Vagina (tissue), 2 donors: ENCODE results near the gene HMGXB4. TPM values are rescaled to one million over a fixed set of nuclear protein-coding genes. Genes with fewer than 3 reads are reported as not detected.

Source experiments
- DNase-seq, 2 donors: peaks; one replicate each; pipeline ENCODE4 v3.0.0-alpha.2; 2017; ENCODE audit errors: extremely low spot score in 2 of 2
- H3K27ac ChIP-seq: fragments of 200-600 bp; sonication (generic); one replicate; pipeline ENCODE4 v1.5.1; 2019
- H3K27me3 ChIP-seq: fragments of 200-600 bp; sonication (generic); one replicate; pipeline ENCODE4 v1.5.1; 2019
- H3K36me3 ChIP-seq, 2 donors: fragments of 200-600 bp; sonication (generic); one replicate each; pipeline ENCODE4 v1.5.1; 2017 to 2019
- H3K4me1 ChIP-seq: fragments of 200-600 bp; sonication (generic); one replicate; pipeline ENCODE4 v1.5.1; 2019
- H3K4me3 ChIP-seq, 2 donors: fragments of 200-600 bp; sonication (generic); 1 replicate in 1 of 2; 2 replicates in 1 of 2; pipeline ENCODE4 v1.5.1; 2016 to 2019
- H3K9me3 ChIP-seq: fragments of 200-600 bp; sonication (generic); one replicate; pipeline ENCODE4 v1.5.1; 2019
- CTCF ChIP-seq, 3 experiments: fragments of 450-650 bp in 2 of 3; fragments of 200-600 bp in 1 of 3; sonication (generic) in 1 of 3; IDR thresholded peaks; one replicate each; pipeline ENCODE4 v1.5.1; 2017 to 2019; ENCODE audit warnings: antibody characterized with exemption in 3 of 3, mild to moderate bottlenecking in 2 of 3, moderate library complexity in 2 of 3
- POLR2A ChIP-seq, 2 donors: fragments of 450-650 bp; IDR thresholded peaks; one replicate each; pipeline ENCODE4 v1.6.1; 2017; ENCODE audit warnings: antibody characterized with exemption in 2 of 2, mild to moderate bottlenecking in 2 of 2, moderate library complexity in 2 of 2
- POLR2AphosphoS5 ChIP-seq, 2 donors: sonication (generic); formaldehyde crosslinking; IDR thresholded peaks; one replicate each; pipeline ENCODE4 v1.9.0; 2017; ENCODE audit warnings: antibody characterized with exemption in 2 of 2, mild to moderate bottlenecking in 2 of 2, low read depth in 1 of 2; ENCODE audit not compliant: insufficient read depth in 1 of 2
- intact Hi-C: fragments of 100-400 bp; cut with DNase I; formaldehyde crosslinking; loops from one replicate; pipeline ENCODE4 v1.15.1; 2023
- microRNA-seq: library from miRNA; unstranded; fragments of <30 nt; microRNA quantifications from one replicate; pipeline ENCODE4, GENCODE V29; 2017; ENCODE audit warnings: borderline number of aligned reads, borderline replicate concordance
- small RNA-seq: library from RNA; depleted of rRNA; stranded (forward); fragments of <200 nt; gene quantifications from one replicate; pipeline ENCODE3, GENCODE V24; 2016
- total RNA-seq: library from RNA; depleted of rRNA; stranded (reverse); fragments of >200 nt; gene quantifications from one replicate; pipeline ENCODE4 v1.2.3, GENCODE V29; 2016

HMGXB4 gene
- total RNA-seq, 1 donor from 2014 or later: 12.8 TPM

DNA sequence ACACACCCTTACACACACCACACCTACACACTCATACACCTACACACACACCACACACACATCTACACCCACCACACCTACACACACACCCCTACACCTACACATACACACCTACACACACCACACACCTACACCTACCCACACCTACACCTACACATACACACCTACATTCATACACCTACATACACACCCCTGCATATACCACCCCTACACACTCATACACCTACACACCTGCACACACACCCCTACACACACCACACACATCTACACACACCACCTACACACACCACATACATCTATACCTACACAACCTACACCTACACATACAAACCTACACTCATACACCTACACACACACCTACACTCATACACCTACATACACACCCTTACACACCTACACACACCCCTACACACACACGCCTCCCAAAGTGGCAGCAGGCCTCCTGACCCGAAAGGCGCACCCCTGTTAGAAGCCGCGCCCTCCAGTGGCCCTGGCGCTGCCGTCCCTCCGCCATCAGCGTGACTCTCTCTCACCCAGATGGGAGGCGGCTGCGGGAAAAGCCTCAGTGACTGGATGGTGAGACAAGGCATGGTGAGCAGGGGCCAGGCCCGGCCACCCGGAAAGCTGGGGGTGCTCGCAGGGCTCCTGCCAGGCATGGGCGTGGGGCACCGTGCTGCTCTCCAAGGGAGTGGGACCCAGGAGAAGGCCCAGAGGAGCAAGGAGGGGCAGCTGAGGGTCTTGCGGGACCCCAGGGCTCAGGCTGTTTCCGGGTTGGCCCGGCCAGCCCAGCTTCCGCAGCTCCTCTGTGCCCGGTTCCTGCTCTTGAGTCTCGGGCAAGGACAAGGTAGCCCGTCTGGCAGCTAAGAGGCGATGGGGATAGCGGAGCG lies 86.6 kb downstream of the HMGXB4 start:
- no peak for DNase-seq
- TF ChIP-seq POLR2A (IDR thresholded peaks at IDR 0.05) (no peak), POLR2AphosphoS5 (IDR thresholded peaks at IDR 0.05; ENCODE audit: insufficient read depth in 1 of 2, low read depth in 1 of 2) (no peak), CTCF (IDR thresholded peaks at IDR 0.05) (no peak)
- intact Hi-C loops: no loop called here
- peaks cover 2% of the 10 kb centered on the region for H3K4me1 ChIP-seq
- H3K27ac ChIP-seq: no peak overlapping the region
- H3K36me3 ChIP-seq: peaks cover 0 to 77% of the 10 kb centered on the region in 2 donors
- H3K4me3 ChIP-seq: no peak overlapping the region
- no peaks in the 10 kb centered on the region for H3K9me3 ChIP-seq
- H3K27me3 ChIP-seq: no peaks in the 10 kb centered on the region

GRCh38 chr22:35344956-35345690 lies 87.8 kb downstream of the HMGXB4 start:
- H3K9me3 ChIP-seq: no peaks in the 10 kb centered on the region
- TF ChIP-seq POLR2A (IDR thresholded peaks at IDR 0.05): no peak
- TF ChIP-seq CTCF (IDR thresholded peaks at IDR 0.05): no peak
- TF ChIP-seq POLR2AphosphoS5 (IDR thresholded peaks at IDR 0.05; ENCODE audit: insufficient read depth in 1 of 2, low read depth in 1 of 2): no peak
- peaks cover 0 to 65% of the 10 kb centered on the region in 2 donors for H3K36me3 ChIP-seq
- H3K4me3 ChIP-seq: no peak overlapping the region
- H3K27me3 ChIP-seq: no peaks in the 10 kb centered on the region
- intact Hi-C loops: no loop called here
- no peak overlapping the region for H3K27ac ChIP-seq
- H3K4me1 ChIP-seq: peaks cover 14% of the 10 kb centered on the region
- no peak for DNase-seq

Small RNAs within 50 kb of the gene (microRNA-seq; reads per million reads assigned to microRNA genes)
- gene MIR3909: 6.7 reads per million, percentile 13 among the genes with 10 or more reads in this experiment
- not detected for gene MIR6069

Small RNAs within 50 kb of the gene (small RNA-seq; reads per million reads assigned to genes)
- gene MIR3909 (0.60 reads per million), gene MIR6069 (not detected), gene RNU7-167P (not detected)

Other genes with a start within 250 kb of the HMGXB4 start
- gene ISX, start 191.3 kb upstream of the HMGXB4 start, total RNA-seq: not detected
- gene TOM1, start 42.4 kb downstream of the HMGXB4 start, total RNA-seq: 120 TPM
- 26.8 TPM for gene HMOX1, start 123.6 kb downstream of the HMGXB4 start, total RNA-seq
- 17.9 TPM for gene MCM5, start 142.6 kb downstream of the HMGXB4 start, total RNA-seq